Fibroblast of upper back skin (primary cell): ENCODE measurements around the gene CTTNBP2.
A peak's percentile ranks its signal among the peaks of the same experiment; 100 is the strongest.

Experiments
- DNase-seq: peaks from one replicate; pipeline ENCODE4 v3.0.0-alpha.2; 2013

CTTNBP2 gene

DNA sequence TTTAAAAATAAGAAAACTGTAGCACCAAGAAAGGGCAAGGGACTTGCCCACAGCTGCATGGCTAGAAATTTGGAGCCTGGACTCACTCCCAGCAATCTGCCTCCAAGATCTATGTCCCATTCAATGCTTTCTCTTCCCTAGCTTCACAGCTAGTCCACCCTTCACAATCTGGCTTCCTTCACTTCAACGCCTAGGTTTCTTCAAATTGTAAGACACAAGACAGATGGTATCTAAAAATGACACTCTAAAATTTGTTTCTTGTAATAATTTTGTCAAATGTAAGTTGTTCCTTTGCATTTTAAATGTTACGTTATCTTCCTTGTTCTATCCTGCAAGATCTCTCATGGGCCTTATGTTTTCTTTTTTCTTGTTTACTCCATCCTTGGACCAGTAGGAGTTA is 48.6 kb downstream of the CTTNBP2 start:
- DNase-seq: no peak

DNA sequence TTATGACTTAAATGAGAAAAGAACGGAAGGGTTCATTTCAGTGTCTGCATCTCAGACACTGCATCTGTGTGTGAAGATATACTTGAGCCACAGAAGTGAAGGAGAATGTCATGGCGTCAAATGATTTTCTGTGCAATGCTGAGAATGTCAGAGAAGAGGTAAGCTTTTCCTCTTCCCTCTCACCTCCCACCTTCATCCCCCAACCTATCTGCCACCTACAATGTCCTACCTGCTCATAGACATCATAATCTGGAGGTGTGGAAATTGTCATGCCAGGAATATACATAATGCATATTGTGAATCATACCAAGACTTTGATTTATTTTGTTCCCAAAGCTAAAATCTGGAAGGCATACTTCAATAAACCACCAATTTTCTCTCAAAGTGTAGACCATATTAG is 53.7 kb downstream of the CTTNBP2 start:
- no peak for DNase-seq

DNA sequence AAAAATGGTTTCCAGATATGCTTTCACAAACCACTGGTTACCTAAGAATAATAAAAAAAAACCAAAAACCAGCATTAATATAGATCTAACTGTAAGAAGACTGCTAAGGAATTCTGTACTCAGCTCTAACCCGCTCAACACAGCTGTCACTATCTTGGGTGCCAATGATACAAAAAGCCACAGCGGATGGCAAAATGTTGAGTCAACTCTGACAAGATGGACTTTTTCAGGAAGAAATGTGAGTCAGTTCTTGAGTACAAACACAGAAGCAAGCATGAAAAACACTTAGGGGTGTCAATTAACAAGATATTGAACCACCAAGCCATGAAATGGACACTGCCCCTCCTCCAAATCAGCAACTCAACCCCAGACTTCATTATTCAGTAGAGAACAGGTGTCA is 55.0 kb downstream of the CTTNBP2 start:
- DNase-seq: no peak

DNA sequence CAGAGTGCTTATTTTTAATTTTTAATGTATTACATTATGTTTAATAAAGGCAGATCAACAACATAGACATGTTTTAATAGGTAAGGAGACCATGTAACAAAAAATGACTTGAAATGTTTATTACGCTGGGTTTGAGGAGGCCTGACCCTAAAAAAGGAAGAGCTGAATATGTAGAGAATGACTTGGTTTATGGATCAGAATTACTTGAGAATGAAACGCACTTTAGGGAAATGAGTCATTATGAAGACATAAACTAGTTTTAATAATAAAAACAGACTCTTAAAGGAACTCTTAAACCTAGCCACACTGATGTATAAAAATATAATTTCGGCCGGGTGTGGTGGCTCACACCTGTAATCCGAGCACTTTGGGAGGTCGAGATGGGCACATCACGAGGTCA is 56.5 kb downstream of the CTTNBP2 start:
- no peak for DNase-seq

DNA sequence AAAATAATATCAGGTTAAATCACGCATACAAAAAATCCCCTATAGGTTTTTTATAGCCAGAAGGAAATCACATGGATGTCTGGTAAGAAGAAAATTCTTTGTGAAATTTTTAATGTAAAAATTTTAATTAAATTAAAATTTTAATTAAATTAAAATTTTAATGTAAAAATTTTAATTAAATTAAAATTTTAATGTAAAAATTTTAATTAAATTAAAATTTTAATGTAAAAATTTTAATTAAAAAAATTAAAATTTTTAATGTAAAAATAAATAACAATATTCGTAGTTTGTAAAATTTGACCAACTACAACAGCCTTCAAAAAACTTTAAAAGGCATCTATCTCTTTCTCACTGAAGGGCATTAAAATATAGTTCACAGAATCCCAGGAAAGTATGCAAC is 61.5 kb downstream of the CTTNBP2 start:
- DNase-seq: no peak

DNA sequence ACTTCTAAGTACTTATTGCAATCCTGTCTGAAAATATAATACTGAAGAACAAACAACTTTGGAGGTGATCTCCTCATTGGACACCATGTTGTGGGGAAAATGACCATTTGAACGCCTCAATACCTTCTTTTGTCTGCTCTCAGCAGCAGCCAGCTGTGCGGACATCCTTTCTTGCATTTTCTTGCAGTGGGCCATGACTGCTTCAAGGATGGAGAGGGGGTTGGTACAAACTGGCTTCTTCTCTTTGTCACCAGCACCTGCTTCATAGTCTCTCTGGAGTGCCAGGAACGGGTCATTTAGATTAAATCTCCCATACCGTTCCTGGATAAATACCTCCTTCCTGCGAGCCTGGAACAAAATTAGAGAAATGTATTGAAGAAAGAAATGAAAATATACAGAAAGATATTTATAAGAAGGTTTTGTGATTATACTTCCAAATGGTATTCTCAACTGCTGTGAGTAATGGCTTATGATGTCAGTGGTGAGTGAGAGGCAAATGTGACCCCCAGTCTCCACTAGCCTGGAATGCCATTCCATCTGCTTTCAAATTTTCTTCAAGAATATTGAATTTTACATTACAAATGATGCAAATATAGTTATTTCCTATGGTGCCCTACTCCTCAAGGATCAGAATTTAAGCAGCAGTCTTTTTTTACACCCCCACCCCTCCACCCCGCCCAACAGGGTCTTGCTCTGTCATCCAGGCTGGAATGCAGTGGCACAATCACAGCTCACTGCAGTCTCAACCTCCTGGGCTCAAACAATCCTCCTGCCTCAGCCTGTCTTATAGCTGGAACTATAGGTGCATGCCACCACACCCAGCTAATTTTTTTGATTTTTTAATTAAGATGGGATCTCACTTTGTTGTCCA is 62.4 kb downstream of the CTTNBP2 start:
- DNase-seq: peak; percentile 61

DNA sequence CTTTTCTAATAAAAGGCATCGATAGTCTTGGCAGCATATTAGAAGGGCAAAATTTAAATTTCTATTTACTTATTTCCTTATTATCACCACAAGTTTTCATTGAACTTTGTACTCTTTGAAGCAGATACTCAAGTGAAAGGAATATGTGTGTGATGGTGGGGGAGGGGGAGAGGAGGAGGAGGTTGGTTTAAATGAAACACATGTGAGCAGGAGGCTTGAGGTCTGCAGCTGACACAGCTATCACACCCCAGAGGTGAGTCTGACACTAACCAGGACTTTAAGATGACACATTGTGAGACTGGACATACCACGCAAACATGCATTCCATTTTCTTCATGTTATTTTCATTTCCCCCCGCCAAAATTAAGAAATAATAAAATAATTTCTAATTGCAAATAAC is 63.3 kb downstream of the CTTNBP2 start:
- no peak for DNase-seq

DNA sequence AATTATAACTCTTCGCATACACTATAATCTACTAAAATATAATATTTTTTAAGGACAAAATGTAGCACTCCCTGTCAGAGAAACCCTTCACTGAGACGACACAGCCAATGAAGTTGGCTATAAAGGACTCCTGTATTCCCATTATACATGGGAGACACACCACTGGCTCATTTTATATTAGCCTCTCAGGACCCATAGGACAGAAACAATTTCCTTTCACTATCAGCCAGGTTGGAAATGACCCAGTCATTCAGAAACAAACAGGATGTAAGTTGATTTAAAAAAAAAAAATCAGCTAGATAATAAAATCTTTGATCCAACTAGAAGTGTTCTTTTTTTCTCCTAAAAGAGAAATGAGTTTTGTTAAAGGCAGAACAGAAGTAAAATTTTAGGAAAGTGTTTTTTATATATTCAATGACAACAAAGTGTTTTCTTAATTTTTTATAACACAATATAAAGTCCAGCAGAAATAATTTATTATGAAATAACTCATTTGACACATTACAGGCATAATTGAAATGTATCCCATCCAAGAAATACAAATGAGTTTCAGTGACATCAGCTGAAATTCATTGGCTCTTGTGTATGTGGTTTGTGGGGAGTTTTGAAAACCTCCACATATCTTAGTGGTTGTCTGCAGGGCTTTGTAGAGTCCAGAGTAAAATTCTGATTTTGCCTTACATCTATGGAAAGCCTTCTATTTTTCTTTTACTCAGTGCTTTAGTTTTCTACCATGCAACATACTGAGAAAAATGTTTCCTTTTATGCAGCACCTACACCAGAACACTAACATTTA is 64.1 kb downstream of the CTTNBP2 start:
- DNase-seq: peak; percentile 60

DNA sequence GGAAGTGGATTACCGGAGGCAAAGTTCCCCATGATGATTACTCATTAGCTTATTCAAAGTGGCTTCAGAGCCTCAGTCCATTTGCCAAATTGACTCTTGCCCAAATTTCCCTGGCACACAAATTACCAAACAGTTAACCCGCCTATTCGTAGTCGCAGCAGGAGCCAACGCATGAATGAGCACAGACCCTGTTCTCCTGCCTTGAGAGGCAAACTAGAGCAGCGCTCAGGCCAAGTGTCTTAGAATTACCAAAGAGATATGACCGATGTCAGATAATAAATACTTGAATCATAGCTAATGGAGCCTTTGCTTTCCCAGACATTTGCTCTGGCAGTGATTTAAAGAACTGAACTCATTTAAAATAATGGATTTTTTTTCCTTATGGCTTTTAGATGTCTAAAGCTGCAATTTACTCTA is 64.9 kb downstream of the CTTNBP2 start:
- no peak for DNase-seq

DNA sequence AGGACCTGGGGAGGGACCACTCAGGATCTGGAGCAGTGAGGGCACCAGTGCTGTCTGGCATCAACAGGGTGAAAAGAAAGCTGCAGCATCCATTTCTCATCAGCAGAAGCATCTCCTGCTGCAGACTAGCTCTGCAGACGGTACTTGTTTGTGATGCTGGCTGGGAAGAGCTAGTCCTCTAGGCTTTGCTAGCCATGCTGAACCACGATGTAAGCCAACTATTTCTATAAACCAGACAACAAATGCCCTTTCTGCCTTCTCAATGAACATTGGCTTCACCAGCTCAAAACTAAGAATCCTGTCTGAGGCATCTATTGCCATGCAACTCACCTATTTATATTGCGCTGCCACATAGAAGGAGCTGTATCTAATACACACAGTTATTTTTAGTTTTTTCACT is 65.6 kb downstream of the CTTNBP2 start:
- DNase-seq: no peak

DNA sequence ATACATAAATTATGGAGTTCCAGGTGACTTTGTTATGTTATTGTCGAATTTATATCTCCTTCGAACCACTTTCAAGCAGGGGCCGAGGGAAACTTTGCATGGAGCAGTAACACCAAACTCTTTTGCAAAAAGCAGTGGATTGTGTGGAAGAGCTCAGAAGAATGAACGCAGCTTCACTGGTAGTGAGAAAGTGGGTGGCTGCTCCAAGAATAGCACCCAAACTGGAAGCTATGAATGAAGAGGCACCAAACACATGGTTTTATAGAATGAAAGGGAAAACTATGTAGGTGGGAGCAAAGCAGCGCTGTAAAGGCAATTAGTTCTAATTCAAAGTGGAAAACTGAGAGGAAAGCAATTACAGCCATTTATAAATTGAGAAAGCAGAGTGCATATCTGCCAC is 67.2 kb downstream of the CTTNBP2 start:
- no peak for DNase-seq

DNA sequence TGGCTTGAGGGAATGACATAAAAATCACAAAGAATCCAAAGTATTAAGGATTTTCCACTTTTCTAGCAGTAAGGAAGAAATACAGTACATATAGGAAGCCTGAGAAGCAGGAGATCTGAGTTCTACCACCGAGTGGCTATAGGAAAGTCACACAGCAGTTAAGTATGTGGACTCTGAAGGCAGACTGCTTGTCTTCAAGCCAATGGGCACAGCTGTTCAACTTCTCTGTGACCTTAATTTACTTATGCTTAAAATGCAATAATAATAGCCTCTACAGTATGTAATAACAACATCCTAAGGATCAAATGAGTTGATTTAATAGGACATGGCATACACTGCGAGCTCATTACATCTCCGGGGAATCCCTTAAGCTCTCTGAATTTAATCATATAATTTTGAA is 68.0 kb downstream of the CTTNBP2 start:
- no peak for DNase-seq

DNA sequence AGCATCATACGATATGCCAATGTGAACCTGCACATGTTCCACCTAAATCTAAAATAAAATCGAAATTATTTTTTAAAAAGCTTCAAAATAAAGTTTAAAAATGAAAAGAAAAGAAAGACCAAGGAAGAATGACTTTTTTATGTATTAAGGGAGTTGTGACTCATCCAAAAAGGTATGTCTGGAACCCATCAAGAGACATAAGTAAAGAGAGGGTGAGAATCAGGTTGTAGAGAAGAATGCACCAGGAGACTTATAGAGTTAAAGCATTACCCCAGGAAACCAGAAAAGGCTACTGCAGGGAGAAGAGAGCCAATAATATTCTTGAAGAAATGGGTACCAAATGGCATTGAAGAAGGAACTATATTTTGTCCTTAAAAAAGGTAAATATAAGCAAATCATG is 69.8 kb downstream of the CTTNBP2 start:
- no peak for DNase-seq

DNA sequence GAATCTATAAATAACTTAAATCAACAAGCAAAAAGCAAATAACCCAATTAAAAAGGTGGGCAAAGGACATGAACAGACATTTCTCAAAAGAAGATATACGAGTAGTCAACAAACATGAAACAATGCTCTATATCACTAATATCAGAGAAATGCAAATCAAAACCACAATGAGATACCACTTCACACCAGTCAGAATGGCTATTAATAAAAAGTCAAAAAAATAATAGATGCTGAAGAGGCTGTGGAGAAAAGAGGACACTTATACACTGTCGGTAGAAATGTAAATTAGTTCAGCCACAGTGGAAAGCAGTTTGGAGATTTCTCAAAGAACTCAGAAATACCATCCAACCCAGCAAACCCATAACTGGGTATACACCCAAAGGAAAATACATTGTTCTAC is 70.6 kb downstream of the CTTNBP2 start:
- DNase-seq: no peak

DNA sequence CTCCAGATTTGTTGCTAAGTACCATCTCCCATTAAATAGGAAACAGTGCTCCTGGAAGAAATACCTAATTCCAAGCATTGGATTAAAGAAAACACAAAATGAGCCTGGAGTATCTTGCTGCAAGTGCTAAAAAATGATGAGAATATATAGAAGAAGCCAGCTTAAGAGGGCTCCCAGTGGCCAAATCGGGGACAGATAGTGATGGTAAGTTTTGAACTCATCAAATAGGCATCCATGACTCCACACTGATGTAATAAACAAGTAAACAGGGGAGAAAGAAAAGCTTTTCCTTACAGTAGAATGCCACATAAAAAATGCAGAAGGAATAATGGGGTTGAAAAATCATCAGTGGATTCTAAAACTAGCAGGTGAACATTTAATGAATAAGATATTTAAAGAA is 72.4 kb downstream of the CTTNBP2 start:
- DNase-seq: no peak

DNA sequence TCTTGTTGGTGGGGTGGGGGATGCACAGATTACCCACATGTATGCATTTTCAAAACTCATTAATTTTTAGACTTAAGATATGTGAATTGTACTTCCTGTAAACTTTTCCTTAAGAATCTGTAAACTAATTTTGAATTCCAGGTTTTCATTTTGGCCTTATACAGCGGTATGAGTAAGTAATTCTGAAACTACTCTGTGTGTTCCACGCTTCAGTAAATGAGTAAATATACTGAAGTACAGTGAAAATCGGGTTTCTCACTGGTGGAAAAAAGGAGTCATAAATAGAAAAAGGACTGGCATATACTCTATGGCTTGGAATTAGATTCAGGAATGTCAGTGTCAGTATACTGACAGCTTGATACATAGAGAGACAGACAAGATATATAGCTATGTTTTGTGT is 72.8 kb downstream of the CTTNBP2 start:
- DNase-seq: no peak

DNA sequence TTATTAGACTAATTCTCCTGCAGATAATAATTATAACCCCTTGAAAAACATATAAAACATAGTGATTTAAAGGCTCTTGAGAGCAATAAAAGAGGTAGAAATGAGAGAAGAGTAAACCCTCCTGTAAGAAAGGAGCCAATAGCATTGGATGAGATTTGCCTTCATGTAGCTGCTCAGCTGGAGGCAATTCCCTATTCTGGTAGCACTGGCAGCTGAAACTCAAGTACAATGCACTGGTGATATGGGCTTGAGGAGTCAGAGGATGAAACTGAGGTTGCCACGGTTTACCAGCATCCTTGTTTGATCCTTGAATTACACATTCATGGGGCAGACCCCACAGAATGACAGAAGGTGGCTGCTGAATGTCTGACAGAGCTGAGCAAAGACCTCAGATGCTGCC is 76.4 kb downstream of the CTTNBP2 start:
- no peak for DNase-seq

DNA sequence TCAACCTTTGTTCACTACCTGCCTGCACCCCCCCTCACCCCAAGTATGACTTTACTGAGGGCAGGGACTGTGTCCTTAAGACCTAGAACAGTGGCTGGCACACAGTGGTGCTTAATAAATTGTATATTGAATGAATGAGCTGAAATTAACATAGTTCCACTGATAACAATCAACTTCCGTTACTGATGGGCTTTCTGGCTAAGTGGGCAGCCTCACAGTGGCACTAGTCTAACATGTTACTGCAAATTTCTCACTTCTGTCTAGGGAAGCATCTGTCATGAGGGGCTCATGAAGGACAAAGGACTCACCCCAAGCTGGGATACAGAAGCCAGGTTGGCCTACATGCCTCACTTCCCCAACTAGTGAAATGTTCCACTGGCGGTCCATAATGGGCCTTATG is 79.3 kb downstream of the CTTNBP2 start:
- no peak for DNase-seq

DNA sequence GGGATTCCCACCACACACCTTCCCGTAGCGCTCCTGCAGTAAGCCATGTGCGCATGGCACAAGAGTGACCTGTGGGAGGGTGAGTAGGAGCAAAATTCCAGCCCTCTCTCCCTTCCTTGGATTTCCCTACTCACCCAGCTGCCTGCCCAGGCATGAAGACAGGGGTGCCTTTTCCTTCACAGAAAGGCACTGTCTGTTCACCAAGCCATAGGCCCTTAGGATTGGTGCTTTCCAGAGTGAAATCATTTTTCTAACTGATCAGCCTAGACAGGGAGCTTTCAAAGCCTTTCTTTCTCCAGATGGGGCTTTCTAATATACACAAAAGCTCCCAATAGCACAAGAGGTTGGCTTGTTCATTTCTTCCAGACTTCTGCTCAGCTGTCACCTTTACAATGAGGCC is 79.7 kb downstream of the CTTNBP2 start:
- no peak for DNase-seq

DNA sequence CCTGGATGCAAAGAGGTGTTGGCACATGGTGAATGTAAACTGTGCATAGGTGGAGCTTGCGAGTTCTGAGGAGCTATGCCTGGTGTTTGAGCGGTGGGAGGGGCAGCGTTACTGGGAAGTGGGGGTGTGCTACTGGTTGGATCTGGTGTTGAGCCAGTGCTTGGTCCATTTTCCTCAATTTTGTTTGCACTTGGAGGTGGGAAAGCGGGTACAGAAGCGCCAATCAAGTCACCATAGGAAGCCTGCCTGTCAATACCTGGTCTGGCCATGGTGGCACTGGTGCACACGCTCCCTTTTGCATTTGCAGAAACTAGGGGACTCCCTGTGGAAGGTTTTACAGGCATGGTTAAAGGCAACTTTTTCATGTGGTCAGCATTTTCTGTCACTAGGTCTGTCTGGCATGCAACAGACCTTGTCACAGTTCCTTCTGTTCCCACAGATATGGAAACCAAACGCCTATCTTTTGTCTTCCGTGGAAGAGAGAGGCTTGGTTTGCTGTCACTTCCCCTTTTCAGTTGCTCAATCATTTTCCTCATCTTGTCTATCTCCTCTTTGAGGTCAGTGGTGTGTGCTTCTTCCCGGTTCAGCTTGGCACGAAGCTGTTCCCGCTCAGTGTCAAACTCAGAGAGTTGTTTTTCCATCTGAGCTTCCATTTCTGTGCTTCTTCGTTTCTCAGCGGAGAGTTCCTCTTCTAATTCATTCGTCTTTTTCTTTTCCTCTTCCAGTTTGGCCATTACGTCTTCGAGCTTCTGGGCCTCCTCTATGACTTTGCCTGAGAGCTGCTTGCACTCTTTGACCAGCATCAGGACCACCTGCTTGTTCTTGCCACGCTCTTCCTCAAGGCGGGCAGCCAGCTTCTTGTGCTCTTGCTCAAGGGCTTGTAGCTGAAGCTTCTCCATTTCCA is 81.1 kb downstream of the CTTNBP2 start:
- no peak for DNase-seq

DNA sequence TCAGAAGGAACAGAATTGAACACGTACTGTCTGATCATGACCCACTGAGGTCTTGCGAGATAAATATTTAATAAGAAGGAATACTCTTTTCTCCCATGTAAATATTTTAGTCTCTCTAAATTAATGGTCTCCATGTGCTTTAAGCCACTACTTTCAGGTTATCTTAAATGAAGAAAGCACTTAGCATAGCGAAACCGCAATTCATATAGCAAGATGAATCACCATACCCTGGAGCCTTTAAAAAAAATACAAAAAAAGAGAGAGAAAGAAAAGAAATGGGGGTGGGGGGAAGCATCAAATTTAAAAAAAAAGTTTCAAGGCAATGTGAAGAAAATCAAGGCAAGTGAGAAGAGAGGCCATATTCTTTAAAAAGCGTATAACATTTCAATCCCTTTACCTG is 82.5 kb downstream of the CTTNBP2 start:
- DNase-seq: no peak

DNA sequence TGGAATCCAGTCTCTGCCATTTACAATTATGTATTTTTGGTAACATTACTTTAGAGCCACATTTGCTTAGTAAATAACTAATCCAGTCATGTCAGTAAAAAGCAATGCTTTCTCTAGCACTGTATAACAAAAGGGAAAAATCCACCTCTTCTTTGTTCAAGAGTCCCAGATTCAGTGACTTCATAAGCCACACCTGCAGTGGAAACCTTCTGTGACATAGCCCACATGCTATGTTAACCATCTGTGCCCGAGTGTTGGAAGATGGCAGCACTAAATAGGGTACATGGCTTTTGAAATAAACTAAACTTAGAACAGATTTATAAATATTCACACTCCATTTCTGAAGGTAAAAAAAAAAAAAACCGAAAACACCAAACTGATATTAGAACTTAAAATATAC is 83.0 kb downstream of the CTTNBP2 start:
- DNase-seq: no peak

DNA sequence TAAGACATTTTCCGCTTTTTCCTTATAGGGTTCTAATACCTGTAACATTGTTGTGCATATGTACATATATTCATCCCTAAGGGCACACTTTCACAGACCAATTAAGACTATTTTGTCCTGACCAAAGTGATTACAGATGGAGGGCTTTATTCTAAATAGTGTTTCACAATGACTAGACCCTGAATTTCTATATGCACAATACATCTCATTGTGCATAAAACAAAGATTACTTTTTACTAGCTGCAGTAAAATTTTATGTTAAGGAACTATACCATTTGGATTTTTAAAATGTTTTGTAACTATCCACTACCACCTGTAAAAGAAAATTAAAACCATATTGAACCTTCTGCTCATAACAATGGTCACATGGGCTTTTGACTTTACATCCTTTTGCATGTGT is 87.8 kb downstream of the CTTNBP2 start:
- no peak for DNase-seq
